Hepatocyte (in vitro differentiated cells): ENCODE results near the gene INSIG1.

Source experiments
- CTCF ChIP-seq: fragments of 200-600 bp; sonication (generic); IDR thresholded peaks from 2 replicates; pipeline ENCODE4 v1.5.1; 2016; ENCODE audit warnings: antibody characterized with exemption, mild to moderate bottlenecking; ENCODE audit not compliant: poor library complexity
- EZH2phosphoT487 ChIP-seq: fragments of 200-600 bp; sonication (generic); IDR thresholded peaks from one replicate; pipeline ENCODE4 v1.6.1; 2018; ENCODE audit warnings: antibody characterized with exemption, mild to moderate bottlenecking, low read depth, moderate library complexity; ENCODE audit not compliant: unreplicated experiment, severe bottlenecking

- TF ChIP-seq CTCF (no peak), EZH2phosphoT487 (no peak)
Observed at GRCh38 chr7:155269766-155270585, 27.7 kb upstream of the INSIG1 start.
